HL-60 (cell line): ENCODE measurements around the gene TBC1D5.

Experiments
- DNase-seq, 2 experiments: peaks; one replicate each; pipeline ENCODE4 v3.0.0-alpha.2; 2010 to 2020; ENCODE audit warnings: low read depth in 1 of 2, low spot score in 1 of 2
- H3K27ac ChIP-seq: fragments of 250-450 bp; sonication (Bioruptor Pico); replicated peaks from 2 replicates; pipeline ENCODE4 v1.5.1; 2020; ENCODE audit warnings: mild to moderate bottlenecking, moderate library complexity
- H3K27me3 ChIP-seq: fragments of 250-450 bp; sonication (Bioruptor Pico); 2 replicates; pipeline ENCODE4 v1.5.1; 2021; ENCODE audit warnings: mild to moderate bottlenecking, moderate library complexity; ENCODE audit not compliant: insufficient read depth, poor library complexity, severe bottlenecking
- H3K4me3 ChIP-seq: replicated peaks from 2 replicates; pipeline ENCODE4 v1.5.1; 2011; ENCODE audit warnings: mild to moderate bottlenecking, control low read depth, low read length; ENCODE audit not compliant: insufficient read depth
- CTCF ChIP-seq: IDR thresholded peaks from one replicate; pipeline ENCODE4 v1.5.1; 2011; ENCODE audit warnings: low read length, control low read depth, inconsistent platforms; ENCODE audit not compliant: insufficient read depth
- GABPA ChIP-seq: IDR thresholded peaks from 2 replicates; pipeline ENCODE4 v1.6.1; 2012; ENCODE audit warnings: low read depth
- POLR2AphosphoS5 ChIP-seq: IDR thresholded peaks from 2 replicates; pipeline ENCODE4 v1.6.1; 2012; ENCODE audit warnings: low read depth
- REST ChIP-seq: IDR thresholded peaks from 2 replicates; pipeline ENCODE4 v1.6.1; 2012; ENCODE audit warnings: low read depth; ENCODE audit not compliant: insufficient replicate concordance
- SPI1 ChIP-seq: IDR thresholded peaks from 2 replicates; pipeline ENCODE4 v1.6.1; 2012; ENCODE audit warnings: low read depth, mild to moderate bottlenecking, borderline replicate concordance

Gene TBC1D5

GRCh38 chr3:17258823-17259436 lies 483.5 kb downstream of the TBC1D5 start:
- TF ChIP-seq SPI1 (no peak), CTCF (peak; percentile 25), REST (no peak), GABPA (no peak)
- peak; percentile 7 to 20 for DNase-seq

GRCh38 chr3:17257269-17257668 lies 485.2 kb downstream of the TBC1D5 start:
- Histone ChIP-seq H3K4me3 (no peak overlapping the region), H3K27ac (no peak overlapping the region), H3K27me3 (no peaks in the 10 kb centered on the region)
- no peak for TF ChIP-seq GABPA
- no peak for DNase-seq

More at GRCh38 chr3:17258823-17259436, 483.5 kb downstream of the TBC1D5 start:
- no peak overlapping the region for H3K4me3 ChIP-seq
- H3K27ac ChIP-seq: no peak overlapping the region
- no peaks in the 10 kb centered on the region for H3K27me3 ChIP-seq

- Histone ChIP-seq H3K4me3 (no peak overlapping the region), H3K27ac (no peak overlapping the region), H3K27me3 (no peaks in the 10 kb centered on the region)
- TF ChIP-seq GABPA: no peak
- no peak for TF ChIP-seq SPI1
- no peak for TF ChIP-seq REST
- TF ChIP-seq CTCF: no peak
- no peak for TF ChIP-seq POLR2AphosphoS5
- DNase-seq: no peak
Observed at GRCh38 chr3:17243621-17244020, 498.8 kb downstream of the TBC1D5 start.

- Histone ChIP-seq H3K27ac (no peak overlapping the region), H3K4me3 (no peak overlapping the region), H3K27me3 (no peaks in the 10 kb centered on the region)
- TF ChIP-seq GABPA (no peak), REST (no peak), SPI1 (no peak), CTCF (no peak)
- no peak for DNase-seq
Observed at GRCh38 chr3:17239417-17239816, 503.0 kb downstream of the TBC1D5 start.
